ENCODE results near the gene HECTD4.

The HECTD4 gene

GRCh38 chr12:112208301-112208910 lies 173.8 kb downstream of the HECTD4 start:
- no peak for DNase-seq (ENCODE audit: low read depth)

GRCh38 chr12:112207397-112207924 lies 174.8 kb downstream of the HECTD4 start:
- DNase-seq (ENCODE audit: low read depth): no peak

- DNase-seq (ENCODE audit: low read depth): no peak
Observed at GRCh38 chr12:112206944-112207343, 175.3 kb downstream of the HECTD4 start.

GRCh38 chr12:112199136-112199535 lies 183.1 kb downstream of the HECTD4 start:
- DNase-seq (ENCODE audit: low read depth): peak; percentile 8

- DNase-seq (ENCODE audit: low read depth): peak; percentile 62
Observed at GRCh38 chr12:112198120-112198733, 184.0 kb downstream of the HECTD4 start.

- no peak for DNase-seq (ENCODE audit: low read depth)
Observed at GRCh38 chr12:112196196-112196875, 185.9 kb downstream of the HECTD4 start.

- no peak for DNase-seq (ENCODE audit: low read depth)
Observed at GRCh38 chr12:112194601-112195247, 187.5 kb downstream of the HECTD4 start.

- no peak for DNase-seq (ENCODE audit: low read depth)
Observed at GRCh38 chr12:112192475-112192874, 189.8 kb downstream of the HECTD4 start.

- DNase-seq (ENCODE audit: low read depth): peak; percentile 18
Observed at GRCh38 chr12:112191840-112192321, 190.3 kb downstream of the HECTD4 start.

GRCh38 chr12:112191201-112191600 lies 191.0 kb downstream of the HECTD4 start:
- no peak for DNase-seq (ENCODE audit: low read depth)

GRCh38 chr12:112190231-112191025 lies 191.8 kb downstream of the HECTD4 start:
- no peak for DNase-seq (ENCODE audit: low read depth)

- DNase-seq (ENCODE audit: low read depth): no peak
Observed at GRCh38 chr12:112188130-112188830, 194.0 kb downstream of the HECTD4 start.

- DNase-seq (ENCODE audit: low read depth): no peak
Observed at GRCh38 chr12:112185093-112185923, 196.9 kb downstream of the HECTD4 start.

GRCh38 chr12:112184056-112184887 lies 198.0 kb downstream of the HECTD4 start:
- DNase-seq (ENCODE audit: low read depth): no peak

GRCh38 chr12:112183141-112184021 lies 198.8 kb downstream of the HECTD4 start:
- peak; percentile 16 for DNase-seq (ENCODE audit: low read depth)

GRCh38 chr12:112182499-112182898 lies 199.7 kb downstream of the HECTD4 start:
- no peak for DNase-seq (ENCODE audit: low read depth)

- DNase-seq (ENCODE audit: low read depth): no peak
Observed at GRCh38 chr12:112180422-112180821, 201.8 kb downstream of the HECTD4 start.

- no peak for DNase-seq (ENCODE audit: low read depth)
Observed at GRCh38 chr12:112179916-112180315, 202.3 kb downstream of the HECTD4 start.
